ENCODE data around the gene CEACAM19. TPM values are rescaled to one million over a fixed set of nuclear protein-coding genes. Genes with fewer than 3 reads are reported as not detected.
"Not testable (repeated sequence)": the region's sequence is repeated elsewhere in the genome, so short reads cannot be mapped to it uniquely, and the experiment has no call there.

The CEACAM19 gene
- total and polyA plus RNA-seq, 10 of the 15 experiments (the other 5 are each of a cell fraction or from before 2014, with no cell fraction given): 0.13 to 0.31 (median 0.17) TPM; not detected in 4

DNA sequence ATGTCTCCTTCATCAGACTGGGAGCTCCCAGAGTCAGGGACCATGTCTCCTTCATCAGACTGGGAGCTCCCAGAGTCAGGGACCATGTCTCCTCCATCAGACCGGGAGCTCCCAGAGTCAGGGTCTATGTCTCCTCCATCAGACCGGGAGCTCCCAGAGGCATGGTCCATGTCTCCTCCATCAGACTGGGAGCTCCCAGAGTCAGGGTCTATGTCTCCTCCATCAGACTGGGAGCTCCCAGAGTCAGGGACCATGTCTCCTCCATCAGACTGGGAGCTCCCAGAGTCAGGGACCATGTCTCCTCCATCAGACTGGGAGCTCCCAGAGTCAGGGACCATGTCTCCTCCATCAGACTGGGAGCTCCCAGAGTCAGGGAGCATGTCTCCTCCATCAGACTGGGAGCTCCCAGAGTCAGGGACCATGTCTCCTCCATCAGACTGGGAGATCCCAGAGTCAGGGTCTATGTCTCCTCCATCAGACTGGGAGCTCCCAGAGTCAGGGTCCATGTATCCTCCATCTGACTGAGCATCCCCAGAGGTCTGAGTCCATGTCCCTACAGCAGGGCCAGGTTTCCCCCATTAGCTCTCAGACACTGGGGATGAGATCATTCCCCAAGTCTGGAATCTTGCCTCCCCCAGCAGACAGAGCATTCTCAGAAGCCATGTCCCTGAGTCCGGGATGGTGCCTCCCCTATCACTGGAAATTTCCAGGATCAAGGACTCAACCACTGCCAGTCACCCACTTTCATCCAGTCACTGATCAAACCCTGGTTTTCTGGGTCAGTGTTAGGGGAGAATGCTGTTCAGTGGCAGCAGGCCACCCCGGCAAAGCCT, 38.4 kb downstream of the CEACAM19 start:
- ChIA-PET CTCF (interaction anchor here (0.7 to 1.2 kb wide), 3 partner anchors 14 to 427 kb away, joined by 3 to 8 read pairs (median 3); no protein-coding TSS in a partner anchor), SMC1A (ENCODE audit: uncharacterized antibody, unreplicated experiment) (interaction anchor here (1.1 to 1.2 kb wide), 3 partner anchors 14 to 74 kb away, joined by 3 to 4 read pairs (median 3); no protein-coding TSS in a partner anchor)
- H3K4me1 ChIP-seq (ENCODE audit: control insufficient read depth, insufficient read depth, low read length); intact Hi-C loops (cut with micrococcal nuclease; ENCODE audit: unreplicated experiment); RAD21 ChIA-PET (ENCODE audit: unreplicated experiment); H3K27ac ChIP-seq (ENCODE audit: control insufficient read depth, insufficient read depth); BruUV-seq (replicated peaks); POLR2A ChIA-PET; ATAC-seq; H3K9me3 ChIP-seq (replicated peaks; ENCODE audit: control insufficient read depth, insufficient read depth, low read length); H3K9ac ChIP-seq (ENCODE audit: control insufficient read depth, insufficient read depth, low read length); H2AFZ ChIP-seq (ENCODE audit: control insufficient read depth, low read depth, low read length); in situ Hi-C loops (cut with MboI); DNase-seq (ENCODE audit: low read depth, low spot score); H3K27me3 ChIP-seq (replicated peaks in 1 of 2; ENCODE audit: control insufficient read depth in 2 of 2, insufficient read depth in 2 of 2, low read length in 1 of 2); H3K36me3 ChIP-seq (ENCODE audit: control insufficient read depth in 2 of 2, insufficient read depth in 2 of 2, low read length in 1 of 2); H3K4me3 ChIP-seq; H4K20me1 ChIP-seq (ENCODE audit: control insufficient read depth, insufficient read depth); H3K4me2 ChIP-seq (ENCODE audit: control insufficient read depth, insufficient read depth); H3K79me2 ChIP-seq (ENCODE audit: control insufficient read depth, insufficient read depth, low read length); FAIRE-seq: not testable (repeated sequence)
- 91% methylated on average over 4 of the region's 4 CpGs for WGBS (ENCODE audit: insufficient coverage, insufficient replicate concordance, low lambda C conversion rate, missing lambda C conversion rate)

DNA sequence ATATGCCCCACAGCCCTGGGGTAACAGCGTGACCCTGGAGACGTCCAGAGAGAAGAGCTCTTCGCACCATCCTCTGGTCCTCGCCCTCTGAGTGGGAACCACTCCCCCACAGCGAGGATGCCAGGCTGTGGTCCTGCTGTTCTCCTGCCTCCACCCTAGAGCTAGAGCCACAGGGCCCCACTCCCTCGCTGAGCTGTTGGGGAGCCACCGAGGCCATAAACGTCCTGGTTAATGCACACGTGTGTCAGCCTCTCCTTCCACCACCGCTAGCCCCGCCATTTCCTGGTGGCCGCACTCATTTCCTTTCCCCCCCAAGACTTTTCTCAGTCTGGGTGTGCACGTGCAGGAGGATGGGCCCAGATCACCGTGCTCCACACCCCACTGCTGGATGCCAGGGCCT, 39.2 kb downstream of the CEACAM19 start:
- DNase-seq (ENCODE audit: low read depth, low spot score) (no peak), FAIRE-seq (no peak), ATAC-seq (no peak)
- no TSS peak for BruUV-seq (replicated peaks)
- TF ChIP-seq NFIC (IDR thresholded peaks at IDR 0.05; ENCODE audit: low read depth, low read length) (no peak), BHLHE40 (IDR thresholded peaks at IDR 0.05; ENCODE audit: borderline replicate concordance in 1 of 2, low read depth in 2 of 2, low read length in 1 of 2) (peak in 1 of 2 experiments; percentile 31; a peak in 1 of 4 replicates)
- in situ Hi-C loops (cut with MboI) (no loop called here), intact Hi-C loops (cut with micrococcal nuclease; ENCODE audit: unreplicated experiment) (no loop called here)
- ChIA-PET CTCF (no interaction called here), POLR2A (no interaction called here), RAD21 (ENCODE audit: unreplicated experiment) (no interaction called here), SMC1A (ENCODE audit: uncharacterized antibody, unreplicated experiment) (interaction anchor here (1.2 kb wide), 1 partner anchor 74 kb away, joined by 3 read pairs; no protein-coding TSS in a partner anchor)
- H3K9ac ChIP-seq (ENCODE audit: control insufficient read depth, insufficient read depth, low read length): no peak overlapping the region
- no peak overlapping the region for H3K4me3 ChIP-seq
- H3K9me3 ChIP-seq (replicated peaks; ENCODE audit: control insufficient read depth, insufficient read depth, low read length): peaks cover 6% of the 10 kb centered on the region; the same call in 2 of the 3 replicates
- no peaks in the 10 kb centered on the region for H3K27me3 ChIP-seq (replicated peaks in 1 of 2; ENCODE audit: control insufficient read depth in 2 of 2, insufficient read depth in 2 of 2, low read length in 1 of 2)
- no peaks in the 10 kb centered on the region for H3K36me3 ChIP-seq (ENCODE audit: control insufficient read depth in 2 of 2, insufficient read depth in 2 of 2, low read length in 1 of 2)
- no peaks in the 10 kb centered on the region; the same call in 1 of the 2 replicates for H3K4me1 ChIP-seq (ENCODE audit: control insufficient read depth, insufficient read depth, low read length)
- H4K20me1 ChIP-seq (ENCODE audit: control insufficient read depth, insufficient read depth): no peaks in the 10 kb centered on the region
- 45% methylated on average over 14 of the region's 14 CpGs for WGBS (ENCODE audit: insufficient coverage, insufficient replicate concordance, low lambda C conversion rate, missing lambda C conversion rate)
- H3K4me2 ChIP-seq (ENCODE audit: control insufficient read depth, insufficient read depth): no peak overlapping the region
- H3K27ac ChIP-seq (ENCODE audit: control insufficient read depth, insufficient read depth): no peak overlapping the region
- H3K79me2 ChIP-seq (ENCODE audit: control insufficient read depth, insufficient read depth, low read length): no peaks in the 10 kb centered on the region
- no peak overlapping the region for H2AFZ ChIP-seq (ENCODE audit: control insufficient read depth, low read depth, low read length)
